CD4-positive, alpha-beta T cell (primary cell): ENCODE measurements around the gene TOMM6. TPM values are rescaled to one million over a fixed set of nuclear protein-coding genes. Genes with fewer than 3 reads are reported as not detected.

Experiments used
- ATAC-seq: fragments of 200-7000 bp; cut with Tn5 transposase; one replicate; pipeline ENCODE4 v1.10.0; 2022; ENCODE audit warnings: mild to moderate bottlenecking; ENCODE audit not compliant: poor library complexity
- CTCF ChIA-PET: fragments of 350-600 bp; sonication (Branson Sonifier 250); formaldehyde crosslinking; loops from one replicate; lab custom pipeline; 2021; ENCODE audit warnings: antibody characterized with exemption, inconsistent platforms; lab: Charles Lee
- POLR2A ChIA-PET: fragments of 350-600 bp; sonication (Branson Sonifier 250); formaldehyde crosslinking; loops from one replicate; lab custom pipeline; 2021; ENCODE audit warnings: antibody characterized with exemption, inconsistent platforms; lab: Charles Lee
- DNase-seq, 14 experiments: peaks; one replicate each; pipeline ENCODE4 v3.0.0-alpha.2; 2013 to 2020; ENCODE audit warnings: mixed read lengths in 2 of 14
- H3K27ac ChIP-seq, 2 donors: one replicate each; pipeline versions ENCODE4 v1.5.1 to v1.7.0; 2013; ENCODE audit warnings: low read length in 2 of 2, low read depth in 1 of 2, mild to moderate bottlenecking in 1 of 2
- H3K27me3 ChIP-seq, 2 experiments: 1 replicate in 1 of 2; 2 replicates in 1 of 2; pipeline versions ENCODE4 v1.6.1 to v1.7.0; 2013; ENCODE audit warnings: low read length in 2 of 2, control low read depth in 1 of 2, mild to moderate bottlenecking in 1 of 2, moderate library complexity in 1 of 2; ENCODE audit not compliant: insufficient read depth in 2 of 2, control insufficient read depth in 1 of 2
- H3K36me3 ChIP-seq: one replicate; pipeline ENCODE4 v1.6.1; 2013; ENCODE audit warnings: low read length, control low read depth; ENCODE audit not compliant: insufficient read depth
- H3K4me1 ChIP-seq: one replicate; pipeline ENCODE4 v1.6.1; 2013; ENCODE audit warnings: low read length, control low read depth; ENCODE audit not compliant: insufficient read depth
- H3K4me3 ChIP-seq: one replicate; pipeline ENCODE4 v1.5.1; 2013; ENCODE audit warnings: mild to moderate bottlenecking, low read length, moderate library complexity
- H3K9me3 ChIP-seq, 2 experiments: 1 replicate in 1 of 2; 2 replicates in 1 of 2; pipeline versions ENCODE4 v1.6.1 to v1.7.0; 2013; ENCODE audit warnings: low read length in 2 of 2, mild to moderate bottlenecking in 2 of 2, control low read depth in 1 of 2, moderate library complexity in 1 of 2; ENCODE audit not compliant: control insufficient read depth in 1 of 2, insufficient read depth in 1 of 2
- H3K27ac Mint-ChIP-seq: one replicate; pipeline ENCODE4 v1.8.0; 2020; ENCODE audit warnings: mixed read lengths
- H3K27me3 Mint-ChIP-seq: one replicate; pipeline ENCODE4 v1.8.0; 2021; ENCODE audit warnings: mixed read lengths
- H3K36me3 Mint-ChIP-seq: one replicate; pipeline ENCODE4 v1.8.0; 2021; ENCODE audit warnings: low read depth, mixed read lengths
- H3K4me1 Mint-ChIP-seq: one replicate; pipeline ENCODE4 v1.8.0; 2021; ENCODE audit warnings: low read depth, mixed read lengths
- H3K4me3 Mint-ChIP-seq: one replicate; pipeline ENCODE4 v1.8.0; 2020; ENCODE audit warnings: mild to moderate bottlenecking, mixed read lengths
- H3K9me3 Mint-ChIP-seq: one replicate; pipeline ENCODE4 v1.8.0; 2020; ENCODE audit warnings: mixed read lengths
- intact Hi-C, 2 experiments: fragments of 100-400 bp; cut with DNase I in 1 of 2; cut with micrococcal nuclease in 1 of 2; formaldehyde crosslinking; loops; one replicate each; pipeline versions ENCODE4 v1.15.1 to v1.9.0; 2023 to 2025; cut with DNase I, micrococcal nuclease
- total RNA-seq, 174 experiments: library from RNA in 2 of 174; stranded (reverse) in 2 of 174; gene quantifications; one replicate each; pipeline ENCODE4 v1.2.3 and lab custom pipeline; 2021 to 2026
- TF ChIP-seq, protein P1 (sequence below): fragments of 200-600 bp; IDR thresholded peaks from one replicate; pipeline ENCODE4 v1.8.0; 2022; ENCODE audit warnings: antibody characterized with exemption, mild to moderate bottlenecking

TOMM6 gene
- total RNA-seq, 2 experiments from 2014 or later: 78.8 to 83.2 TPM

GRCh38 chr6:41756354-41756753, 31.1 kb upstream of the TOMM6 start:
- H3K27ac Mint-ChIP-seq: no peak overlapping the region
- no peaks in the 10 kb centered on the region for H3K4me1 Mint-ChIP-seq
- TF ChIP-seq, protein P1, sequence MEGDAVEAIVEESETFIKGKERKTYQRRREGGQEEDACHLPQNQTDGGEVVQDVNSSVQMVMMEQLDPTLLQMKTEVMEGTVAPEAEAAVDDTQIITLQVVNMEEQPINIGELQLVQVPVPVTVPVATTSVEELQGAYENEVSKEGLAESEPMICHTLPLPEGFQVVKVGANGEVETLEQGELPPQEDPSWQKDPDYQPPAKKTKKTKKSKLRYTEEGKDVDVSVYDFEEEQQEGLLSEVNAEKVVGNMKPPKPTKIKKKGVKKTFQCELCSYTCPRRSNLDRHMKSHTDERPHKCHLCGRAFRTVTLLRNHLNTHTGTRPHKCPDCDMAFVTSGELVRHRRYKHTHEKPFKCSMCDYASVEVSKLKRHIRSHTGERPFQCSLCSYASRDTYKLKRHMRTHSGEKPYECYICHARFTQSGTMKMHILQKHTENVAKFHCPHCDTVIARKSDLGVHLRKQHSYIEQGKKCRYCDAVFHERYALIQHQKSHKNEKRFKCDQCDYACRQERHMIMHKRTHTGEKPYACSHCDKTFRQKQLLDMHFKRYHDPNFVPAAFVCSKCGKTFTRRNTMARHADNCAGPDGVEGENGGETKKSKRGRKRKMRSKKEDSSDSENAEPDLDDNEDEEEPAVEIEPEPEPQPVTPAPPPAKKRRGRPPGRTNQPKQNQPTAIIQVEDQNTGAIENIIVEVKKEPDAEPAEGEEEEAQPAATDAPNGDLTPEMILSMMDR: no peak
- Histone ChIP-seq H3K9me3 (no peaks in the 10 kb centered on the region), H3K4me1 (no peaks in the 10 kb centered on the region), H3K27me3 (no peaks in the 10 kb centered on the region), H3K4me3 (no peak overlapping the region), H3K27ac (no peak overlapping the region), H3K36me3 (no peaks in the 10 kb centered on the region)
- H3K9me3 Mint-ChIP-seq: no peaks in the 10 kb centered on the region
- ATAC-seq (no peak), DNase-seq (no peak)
- ChIA-PET POLR2A (no interaction called here), CTCF (no interaction called here)
- no peak overlapping the region for H3K4me3 Mint-ChIP-seq
- H3K27me3 Mint-ChIP-seq: no peaks in the 10 kb centered on the region
- intact Hi-C loops: no loop called here
- no peaks in the 10 kb centered on the region for H3K36me3 Mint-ChIP-seq

GRCh38 chr6:41757271-41757670, 30.2 kb upstream of the TOMM6 start:
- no peaks in the 10 kb centered on the region for H3K27me3 Mint-ChIP-seq

DNA sequence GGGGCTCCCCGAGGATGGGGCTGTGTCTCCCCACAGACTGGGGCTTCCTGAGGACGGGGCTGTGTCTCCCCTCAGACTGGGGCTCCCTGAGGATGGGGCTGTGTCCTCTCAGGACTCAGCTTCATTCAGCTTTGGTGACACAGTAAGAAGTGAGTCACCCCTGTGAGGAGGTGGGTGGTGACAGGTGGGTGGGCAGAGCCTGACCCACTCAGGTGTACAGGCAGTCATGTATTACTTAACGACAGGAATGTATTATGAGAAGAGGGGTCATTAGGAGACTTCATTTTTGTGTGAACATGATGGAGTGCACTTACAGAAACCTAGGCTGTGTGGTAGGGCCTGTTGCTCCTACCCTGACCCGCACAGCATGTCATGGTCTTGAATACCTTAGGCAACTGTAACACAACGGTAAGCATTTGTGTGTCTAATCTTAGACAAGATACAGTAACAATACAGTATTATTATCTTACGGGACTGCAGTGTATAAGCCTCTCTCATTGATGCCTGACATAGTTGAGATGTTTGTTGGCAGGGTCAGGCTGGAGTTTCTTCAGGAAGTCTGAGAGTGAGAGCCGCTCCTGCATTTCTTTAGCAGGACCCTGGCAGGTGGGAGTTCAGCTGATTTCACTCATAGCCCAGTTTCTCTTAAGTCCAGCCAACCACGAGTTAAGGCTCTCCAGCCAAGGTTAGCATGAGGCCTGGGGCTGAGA, 29.4 kb upstream of the TOMM6 start:
- intact Hi-C loops: no loop called here
- no peak overlapping the region for H3K4me3 ChIP-seq
- no peaks in the 10 kb centered on the region for H3K36me3 Mint-ChIP-seq
- H3K27me3 Mint-ChIP-seq: no peaks in the 10 kb centered on the region
- ChIA-PET POLR2A (no interaction called here), CTCF (no interaction called here)
- no peak overlapping the region for H3K4me3 Mint-ChIP-seq
- H3K36me3 ChIP-seq: no peaks in the 10 kb centered on the region
- no peaks in the 10 kb centered on the region for H3K27me3 ChIP-seq
- H3K27ac Mint-ChIP-seq: no peak overlapping the region
- no peak overlapping the region for H3K27ac ChIP-seq
- DNase-seq (no peak), ATAC-seq (no peak)
- no peaks in the 10 kb centered on the region for H3K4me1 Mint-ChIP-seq
- H3K4me1 ChIP-seq: no peaks in the 10 kb centered on the region
- TF ChIP-seq, protein P1: no peak
- no peaks in the 10 kb centered on the region for H3K9me3 Mint-ChIP-seq
- H3K9me3 ChIP-seq: no peaks in the 10 kb centered on the region

More at GRCh38 chr6:41757271-41757670, 30.2 kb upstream of the TOMM6 start:
- CTCF ChIA-PET: no interaction called here
- intact Hi-C loops: no loop called here
- Histone ChIP-seq H3K27me3 (no peaks in the 10 kb centered on the region), H3K4me1 (no peaks in the 10 kb centered on the region), H3K4me3 (no peak overlapping the region), H3K36me3 (no peaks in the 10 kb centered on the region), H3K9me3 (no peaks in the 10 kb centered on the region), H3K27ac (no peak overlapping the region)
- Mint-ChIP-seq H3K27ac (no peak overlapping the region), H3K4me3 (no peak overlapping the region), H3K9me3 (no peaks in the 10 kb centered on the region), H3K36me3 (no peaks in the 10 kb centered on the region), H3K4me1 (no peaks in the 10 kb centered on the region)
- POLR2A ChIA-PET: no interaction called here
- TF ChIP-seq, protein P1: no peak
- DNase-seq (no peak), ATAC-seq (no peak)
